DLD1 (cell line): ENCODE results near the gene MEGF6.

Experiments used
- in situ Hi-C: cut with HindIII; loops from 2 replicates; pipeline ENCODE4 v1.10.0; 2017; ENCODE audit warnings: low sequenced_read_pairs

Gene MEGF6, protein sequence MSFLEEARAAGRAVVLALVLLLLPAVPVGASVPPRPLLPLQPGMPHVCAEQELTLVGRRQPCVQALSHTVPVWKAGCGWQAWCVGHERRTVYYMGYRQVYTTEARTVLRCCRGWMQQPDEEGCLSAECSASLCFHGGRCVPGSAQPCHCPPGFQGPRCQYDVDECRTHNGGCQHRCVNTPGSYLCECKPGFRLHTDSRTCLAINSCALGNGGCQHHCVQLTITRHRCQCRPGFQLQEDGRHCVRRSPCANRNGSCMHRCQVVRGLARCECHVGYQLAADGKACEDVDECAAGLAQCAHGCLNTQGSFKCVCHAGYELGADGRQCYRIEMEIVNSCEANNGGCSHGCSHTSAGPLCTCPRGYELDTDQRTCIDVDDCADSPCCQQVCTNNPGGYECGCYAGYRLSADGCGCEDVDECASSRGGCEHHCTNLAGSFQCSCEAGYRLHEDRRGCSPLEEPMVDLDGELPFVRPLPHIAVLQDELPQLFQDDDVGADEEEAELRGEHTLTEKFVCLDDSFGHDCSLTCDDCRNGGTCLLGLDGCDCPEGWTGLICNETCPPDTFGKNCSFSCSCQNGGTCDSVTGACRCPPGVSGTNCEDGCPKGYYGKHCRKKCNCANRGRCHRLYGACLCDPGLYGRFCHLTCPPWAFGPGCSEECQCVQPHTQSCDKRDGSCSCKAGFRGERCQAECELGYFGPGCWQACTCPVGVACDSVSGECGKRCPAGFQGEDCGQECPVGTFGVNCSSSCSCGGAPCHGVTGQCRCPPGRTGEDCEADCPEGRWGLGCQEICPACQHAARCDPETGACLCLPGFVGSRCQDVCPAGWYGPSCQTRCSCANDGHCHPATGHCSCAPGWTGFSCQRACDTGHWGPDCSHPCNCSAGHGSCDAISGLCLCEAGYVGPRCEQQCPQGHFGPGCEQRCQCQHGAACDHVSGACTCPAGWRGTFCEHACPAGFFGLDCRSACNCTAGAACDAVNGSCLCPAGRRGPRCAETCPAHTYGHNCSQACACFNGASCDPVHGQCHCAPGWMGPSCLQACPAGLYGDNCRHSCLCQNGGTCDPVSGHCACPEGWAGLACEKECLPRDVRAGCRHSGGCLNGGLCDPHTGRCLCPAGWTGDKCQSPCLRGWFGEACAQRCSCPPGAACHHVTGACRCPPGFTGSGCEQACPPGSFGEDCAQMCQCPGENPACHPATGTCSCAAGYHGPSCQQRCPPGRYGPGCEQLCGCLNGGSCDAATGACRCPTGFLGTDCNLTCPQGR (N-terminal part only)

DNA sequence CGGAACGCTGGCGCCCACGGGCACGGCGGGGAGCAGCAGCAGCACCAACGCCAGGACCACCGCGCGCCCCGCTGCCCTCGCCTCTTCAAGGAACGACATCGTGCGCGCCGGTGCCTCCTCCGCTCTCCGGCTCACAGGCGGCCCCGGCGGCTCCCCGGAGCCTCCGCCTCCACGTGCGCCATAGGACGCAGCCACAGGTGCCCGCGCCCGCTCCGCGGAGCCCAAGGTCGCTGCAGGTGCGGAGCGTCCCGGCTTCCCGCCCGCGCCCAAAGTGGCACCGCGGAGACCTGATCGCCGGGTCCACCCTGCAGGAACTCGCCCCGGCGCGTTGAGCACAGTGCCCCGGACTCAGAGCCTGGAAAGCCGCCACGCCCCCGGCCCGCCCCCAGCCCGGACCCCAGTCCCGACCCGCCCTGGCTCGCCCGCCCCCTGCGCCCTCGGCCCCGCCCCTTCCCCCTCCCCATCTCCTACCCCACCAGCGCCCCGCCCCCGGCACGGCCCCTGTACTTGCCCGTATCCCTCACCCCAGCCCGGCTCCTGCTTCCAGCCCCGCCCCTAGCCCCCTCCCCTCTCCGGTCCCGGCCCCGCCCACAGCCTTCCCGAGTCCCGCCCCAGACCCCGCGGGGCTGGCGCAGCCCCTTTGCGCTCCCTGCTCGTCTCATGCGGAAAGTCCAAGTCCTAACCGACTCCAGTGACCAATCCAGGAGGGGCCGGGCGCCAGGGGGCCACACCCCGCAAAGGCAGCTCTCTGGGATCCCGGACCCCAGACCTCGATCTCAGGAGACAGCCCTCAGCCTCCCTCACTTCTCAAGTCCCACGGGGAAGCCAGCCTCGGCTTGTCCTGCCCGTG, at the start of gene MEGF6:
Gene MEGF6, minus strand, starts transcription at position 339 of the 850 bp plus-strand sequence. Its CDS starts 240 bp downstream, at position 99.
- in situ Hi-C loops, result no loop called here

DNA sequence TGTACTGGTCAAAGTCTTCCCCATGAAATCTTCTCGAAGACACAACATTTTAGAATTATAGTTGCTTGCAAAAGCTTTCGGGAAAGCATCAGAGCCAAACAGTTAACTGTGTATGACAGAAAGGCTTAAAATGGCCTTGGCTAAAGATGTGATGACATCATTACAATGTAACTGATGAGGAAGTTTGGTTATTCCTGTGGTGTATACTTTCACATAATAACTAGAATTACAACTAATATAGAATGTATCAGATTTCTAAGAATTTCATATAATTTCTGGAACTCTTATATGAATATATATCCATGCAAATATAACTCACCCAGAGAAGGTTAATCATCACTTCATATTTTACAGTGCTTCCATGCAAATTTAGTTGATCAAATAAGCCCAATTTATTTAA, 49.4 kb upstream of the MEGF6 start:
- in situ Hi-C loops, result no loop called here

DNA sequence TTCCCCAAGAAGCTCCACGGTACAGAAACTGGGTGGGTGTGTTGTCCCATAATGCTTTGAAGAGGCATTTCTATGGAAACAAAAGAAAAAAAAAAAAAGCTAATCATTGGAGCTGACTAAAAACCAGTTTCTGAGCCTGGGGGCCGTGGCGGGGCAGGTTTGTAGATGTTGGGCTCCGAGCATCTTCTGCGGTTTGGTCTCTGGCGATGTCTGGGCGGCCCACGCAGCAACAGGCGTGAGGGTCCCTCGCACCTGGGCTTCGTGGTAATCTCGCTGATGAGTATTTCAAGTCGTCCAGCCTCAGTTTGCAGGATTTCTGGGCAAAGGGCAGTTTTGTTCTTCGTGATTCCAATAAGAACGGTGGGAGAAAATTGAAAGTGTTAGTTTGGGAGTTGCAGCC, 47.8 kb upstream of the MEGF6 start:
- in situ Hi-C loops, result no loop called here

DNA sequence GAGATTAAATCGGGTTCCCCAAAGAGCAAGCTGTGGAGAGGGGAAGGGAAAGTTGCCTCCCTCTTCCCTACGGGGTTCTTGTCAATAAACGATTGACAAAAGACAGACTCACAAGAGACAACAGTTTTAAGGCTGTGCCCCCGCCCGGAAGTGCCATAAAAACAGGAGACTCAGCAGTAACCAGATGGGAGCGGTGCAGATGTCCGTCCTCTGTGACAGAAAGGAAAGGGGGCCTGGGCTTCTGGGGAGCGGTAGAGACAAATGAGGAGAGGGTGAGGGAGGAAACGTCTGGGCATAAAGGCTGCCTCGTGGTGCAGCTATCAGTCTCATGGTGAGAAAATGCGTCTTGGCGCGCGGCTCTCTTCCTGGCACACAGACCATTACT, 46.9 kb upstream of the MEGF6 start:
- in situ Hi-C loops, result no loop called here

DNA sequence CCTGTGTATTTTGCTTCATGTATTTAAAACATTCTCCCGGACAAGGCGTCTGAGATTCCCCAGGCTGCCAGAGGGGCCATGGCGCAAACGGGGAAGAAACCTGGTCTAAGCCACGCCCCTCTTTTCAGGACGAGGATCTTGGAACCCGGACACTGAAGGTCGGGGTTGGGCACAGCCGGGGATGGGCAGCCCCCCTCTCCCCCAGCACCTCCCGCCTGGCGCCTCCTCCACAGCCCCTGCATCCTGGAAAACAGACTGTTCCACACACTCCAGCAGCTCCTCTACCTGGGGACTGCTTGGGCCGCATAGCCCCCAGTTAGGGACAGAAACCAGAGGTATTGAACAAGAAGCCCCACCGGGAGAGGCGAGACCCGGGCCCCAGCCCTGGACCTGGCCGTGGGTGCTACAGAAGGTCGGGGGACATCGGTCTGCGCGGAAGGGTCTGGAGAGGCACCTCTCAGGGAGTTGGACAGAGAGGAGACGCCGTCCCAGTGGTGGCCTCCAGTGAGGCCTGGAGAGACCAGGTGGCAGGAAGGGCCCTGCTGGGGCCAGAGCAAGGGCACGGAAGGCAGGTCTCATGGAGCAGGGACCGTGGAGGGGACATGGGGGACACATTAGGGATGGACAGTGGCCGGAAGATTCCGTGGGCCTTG, 46.4 kb upstream of the MEGF6 start:
- in situ Hi-C loops, result no loop called here

DNA sequence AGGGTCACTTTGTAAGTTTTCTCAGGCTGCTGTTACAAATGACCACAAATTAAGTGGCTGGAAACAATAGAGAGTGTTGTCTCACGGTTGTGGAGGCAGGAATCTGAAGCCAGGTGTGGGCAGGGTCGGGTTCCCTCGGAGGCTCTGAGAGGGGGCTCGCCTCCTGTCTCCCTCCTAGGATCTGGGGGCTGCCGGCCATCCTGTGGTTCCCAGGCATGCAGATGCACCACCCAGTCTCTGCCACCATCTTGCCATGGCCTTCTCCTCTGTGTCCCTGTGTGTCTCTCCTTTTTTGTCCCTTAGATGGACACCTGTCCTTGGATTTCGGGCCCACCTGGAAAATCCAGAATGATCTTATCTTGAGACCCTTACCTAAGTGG, 45.8 kb upstream of the MEGF6 start:
- in situ Hi-C loops, result no loop called here

DNA sequence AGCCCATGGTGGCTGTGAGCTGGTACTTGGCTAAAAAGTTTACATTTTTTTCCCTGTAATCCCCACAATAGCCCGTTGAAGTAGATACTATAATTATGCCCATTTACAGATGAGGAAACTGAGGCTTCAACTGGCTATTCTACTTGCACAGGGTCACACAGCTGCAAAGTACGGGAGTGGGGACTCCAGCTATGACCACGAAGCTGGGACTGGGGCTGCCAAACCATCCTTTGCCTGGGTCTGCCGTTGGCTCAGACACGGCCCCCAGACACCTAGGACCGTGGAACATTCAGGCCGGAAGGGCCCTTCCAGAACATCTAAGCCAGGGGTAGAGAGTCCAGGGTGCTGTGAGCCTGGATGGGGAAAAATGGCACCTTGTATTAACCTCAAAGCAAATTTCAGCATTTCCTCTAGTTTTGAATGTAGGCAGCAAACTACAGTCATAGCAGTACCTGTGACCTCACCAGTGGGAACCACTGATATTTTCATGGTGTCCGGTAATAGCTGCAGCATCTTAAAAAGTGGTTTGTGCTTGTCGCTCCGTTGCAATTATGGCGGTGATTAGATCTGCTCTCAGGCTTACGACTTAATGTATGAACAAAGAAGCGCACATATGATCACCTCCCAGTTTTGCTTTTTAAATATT, 45.3 kb upstream of the MEGF6 start:
- in situ Hi-C loops, result no loop called here

DNA sequence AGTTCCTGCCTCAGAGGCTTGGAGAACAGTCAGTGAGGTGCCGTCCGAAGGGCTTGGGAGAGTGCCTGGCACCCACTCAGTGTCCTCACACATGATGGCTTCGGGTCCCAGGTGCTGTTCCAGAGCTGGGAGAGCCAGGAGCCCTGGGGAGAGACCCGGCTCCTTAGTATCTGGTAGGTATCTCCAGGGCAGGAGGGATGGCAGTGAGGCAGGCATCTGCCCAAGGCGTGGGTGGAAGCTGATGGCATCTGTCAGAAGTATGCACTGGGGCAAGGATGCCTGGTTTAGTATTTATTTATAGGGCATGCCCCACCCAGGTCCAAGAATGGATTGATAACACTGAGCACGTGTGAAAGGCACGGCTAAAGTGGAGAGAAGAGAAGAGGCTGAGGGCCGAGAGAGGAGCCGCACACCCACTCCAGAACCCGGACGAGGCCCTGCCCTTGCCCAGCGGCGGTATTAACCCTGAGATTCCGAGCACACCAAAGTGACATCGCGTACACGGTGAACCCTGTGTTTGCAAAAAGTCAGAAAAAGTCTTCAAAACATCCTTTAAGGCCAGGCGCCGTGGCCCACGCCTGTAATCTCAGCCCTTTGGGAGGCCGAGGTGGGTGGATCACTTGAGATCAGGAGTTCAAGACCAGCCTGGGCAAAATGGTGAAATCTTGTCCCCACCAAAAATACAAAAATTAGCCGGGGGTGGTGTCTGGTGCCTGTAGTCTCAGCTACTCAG, 43.4 kb upstream of the MEGF6 start:
- in situ Hi-C loops, result no loop called here

DNA sequence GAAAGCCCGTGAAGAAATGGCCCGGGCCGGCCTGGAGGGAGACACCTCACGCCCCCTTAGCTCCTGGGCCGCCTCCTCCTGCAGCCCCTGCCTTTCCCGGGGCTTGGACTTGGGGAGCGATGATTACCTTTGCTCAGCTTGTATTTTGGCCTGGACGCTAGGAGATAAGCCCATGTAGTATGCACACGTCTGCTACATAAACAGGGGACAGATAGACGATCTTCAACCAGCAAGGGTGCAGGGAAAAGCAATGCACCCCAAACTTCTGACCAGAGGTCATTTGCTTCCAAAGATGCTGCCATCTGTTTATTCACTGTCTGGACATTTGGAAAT, 41.9 kb upstream of the MEGF6 start:
- in situ Hi-C loops, result no loop called here

DNA sequence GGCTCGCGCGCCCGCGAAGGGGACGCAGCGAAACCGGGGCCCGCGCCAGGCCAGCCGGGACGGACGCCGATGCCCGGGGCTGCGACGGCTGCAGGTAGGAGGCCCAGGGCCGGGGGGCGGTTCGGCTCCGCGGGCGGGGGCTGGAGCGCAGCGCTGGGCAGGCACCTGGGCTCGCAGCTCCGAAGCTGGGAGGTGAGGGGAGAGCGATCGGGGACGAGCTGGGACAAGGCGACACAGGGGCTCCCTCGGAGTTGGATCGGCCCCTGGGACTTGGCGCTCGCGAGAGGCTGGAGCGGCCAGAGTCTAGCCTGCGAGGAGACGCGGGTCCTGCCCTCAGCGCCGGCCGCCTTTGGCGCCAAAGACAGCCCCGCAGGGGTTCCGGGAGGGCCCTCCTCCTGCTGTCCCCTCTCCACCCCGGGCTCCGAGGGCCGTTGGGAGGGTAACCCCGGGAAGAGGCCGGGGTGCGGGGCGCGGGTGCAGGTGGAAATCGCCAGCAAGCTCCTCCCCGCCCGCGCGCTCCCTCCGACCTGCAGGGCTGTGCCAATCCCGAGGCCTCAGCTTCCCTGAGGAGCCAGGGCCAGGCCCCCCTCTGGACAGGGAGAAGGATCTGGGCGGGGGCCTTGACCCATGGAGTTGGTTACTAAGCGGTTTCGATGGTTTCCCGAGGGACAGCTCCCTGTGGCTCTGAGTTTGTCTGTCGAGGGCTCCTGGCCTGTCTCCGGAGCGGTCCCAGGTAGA, 41.4 kb upstream of the MEGF6 start:
- in situ Hi-C loops, result no loop called here

DNA sequence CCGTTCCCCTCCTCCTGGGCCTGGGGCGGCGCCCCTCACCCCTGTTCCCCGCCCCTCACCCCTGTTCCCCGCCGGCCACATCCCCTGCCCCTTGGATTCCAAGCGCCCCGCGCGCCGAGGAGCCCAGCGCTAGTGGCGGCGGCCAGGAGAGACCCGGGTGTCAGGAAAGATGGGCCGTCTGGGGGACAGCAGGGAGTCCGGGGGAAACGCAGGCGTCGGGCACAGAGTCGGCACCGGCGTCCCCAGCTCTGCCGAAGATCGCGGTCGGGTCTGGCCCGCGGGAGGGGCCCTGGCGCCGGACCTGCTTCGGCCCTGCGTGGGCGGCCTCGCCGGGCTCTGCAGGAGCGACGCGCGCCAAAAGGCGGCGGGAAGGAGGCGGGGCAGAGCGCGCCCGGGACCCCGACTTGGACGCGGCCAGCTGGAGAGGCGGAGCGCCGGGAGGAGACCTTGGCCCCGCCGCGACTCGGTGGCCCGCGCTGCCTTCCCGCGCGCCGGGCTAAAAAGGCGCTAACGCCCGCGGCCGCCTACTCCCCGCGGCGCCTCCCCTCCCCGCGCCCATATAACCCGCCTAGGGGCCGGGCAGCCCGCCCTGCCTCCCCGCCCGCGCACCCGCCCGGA, 40.7 kb upstream of the MEGF6 start, which contains the start of gene TP73:
Gene TP73, plus strand, starts transcription at position 587 of the 618 bp plus-strand sequence. CDS start 29,850 bp downstream, outside the sequence.
- in situ Hi-C loops, result no loop called here

DNA sequence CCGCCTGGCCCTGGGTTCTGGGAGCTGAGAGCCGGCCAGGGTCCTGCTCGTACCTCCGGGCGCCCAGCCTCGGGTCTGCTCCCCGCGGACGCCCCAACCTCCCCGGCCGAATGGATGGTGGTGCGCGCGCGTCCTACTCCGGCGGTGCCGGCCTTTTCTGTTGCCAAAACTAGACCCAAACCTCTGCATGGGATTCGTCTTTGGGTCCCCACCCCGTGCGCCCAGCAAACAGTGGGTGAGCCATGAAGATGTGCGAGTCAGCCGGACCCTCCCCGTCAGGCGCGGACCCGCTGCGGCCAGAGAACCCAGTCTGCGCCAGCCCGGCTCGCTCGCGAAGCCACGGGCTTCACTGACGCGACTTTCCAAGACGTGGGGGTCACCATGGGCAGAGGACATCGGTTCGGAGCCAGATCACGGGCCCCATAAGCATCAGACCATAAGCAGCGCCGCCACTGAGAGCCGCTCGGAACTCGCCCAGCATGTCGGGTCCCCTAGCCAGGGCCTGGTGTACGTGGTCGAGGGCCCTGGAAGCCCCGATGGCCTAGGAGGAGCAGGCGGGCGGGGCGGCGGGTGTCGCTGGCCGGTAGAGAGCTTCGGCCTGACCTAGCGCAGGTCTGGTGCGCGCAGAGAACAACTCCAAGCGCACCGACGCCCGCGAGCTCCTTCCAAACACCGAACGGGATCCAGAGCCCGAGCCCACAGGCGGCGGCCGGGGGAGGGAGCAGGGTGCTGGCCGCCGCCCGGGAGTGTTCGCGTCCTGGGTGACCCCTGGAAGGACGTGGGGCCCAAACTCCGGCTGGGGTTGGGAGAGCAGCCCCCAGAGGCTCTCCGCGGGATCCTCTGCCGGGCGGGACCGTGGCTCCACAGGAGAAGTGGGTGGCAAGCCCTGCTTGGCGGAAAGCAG, 40.0 kb upstream of the MEGF6 start:
- in situ Hi-C loops, result no loop called here

DNA sequence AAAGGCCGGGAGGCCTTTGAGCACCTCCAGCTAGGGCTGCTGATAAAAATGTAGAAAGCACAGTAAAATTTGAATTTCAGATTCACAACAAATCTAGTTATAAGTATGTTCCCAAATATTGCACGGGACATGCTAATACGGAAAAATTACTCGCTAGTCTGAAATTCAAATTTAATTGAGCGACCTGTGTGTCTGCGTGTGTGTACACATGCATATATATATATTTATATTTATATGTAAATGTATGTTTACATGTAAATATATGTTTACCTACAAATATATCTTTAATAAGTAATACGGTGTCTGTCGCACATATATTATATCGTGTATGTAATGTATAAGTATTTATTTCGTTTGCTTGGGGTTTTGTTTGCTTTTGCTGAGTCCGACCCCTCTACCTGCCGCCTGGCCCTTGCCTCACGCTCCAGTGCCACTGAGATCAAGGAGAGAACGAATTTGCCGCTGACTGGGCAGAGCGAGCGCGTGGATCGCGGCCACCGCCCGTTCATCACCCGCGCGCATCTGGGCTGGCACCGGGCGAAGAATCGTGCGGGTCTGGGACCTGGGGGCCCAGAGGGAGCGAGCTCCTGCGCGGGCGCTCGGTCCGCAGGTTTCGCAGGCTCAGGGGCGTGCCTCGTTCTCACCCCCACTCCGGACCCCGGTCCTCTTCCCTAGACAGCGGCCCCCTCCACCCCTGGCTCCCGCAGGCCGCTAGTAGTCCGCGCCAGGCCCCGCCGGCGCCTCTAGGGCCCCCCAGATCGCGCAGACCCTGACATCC, 39.1 kb upstream of the MEGF6 start:
- in situ Hi-C loops, result no loop called here

DNA sequence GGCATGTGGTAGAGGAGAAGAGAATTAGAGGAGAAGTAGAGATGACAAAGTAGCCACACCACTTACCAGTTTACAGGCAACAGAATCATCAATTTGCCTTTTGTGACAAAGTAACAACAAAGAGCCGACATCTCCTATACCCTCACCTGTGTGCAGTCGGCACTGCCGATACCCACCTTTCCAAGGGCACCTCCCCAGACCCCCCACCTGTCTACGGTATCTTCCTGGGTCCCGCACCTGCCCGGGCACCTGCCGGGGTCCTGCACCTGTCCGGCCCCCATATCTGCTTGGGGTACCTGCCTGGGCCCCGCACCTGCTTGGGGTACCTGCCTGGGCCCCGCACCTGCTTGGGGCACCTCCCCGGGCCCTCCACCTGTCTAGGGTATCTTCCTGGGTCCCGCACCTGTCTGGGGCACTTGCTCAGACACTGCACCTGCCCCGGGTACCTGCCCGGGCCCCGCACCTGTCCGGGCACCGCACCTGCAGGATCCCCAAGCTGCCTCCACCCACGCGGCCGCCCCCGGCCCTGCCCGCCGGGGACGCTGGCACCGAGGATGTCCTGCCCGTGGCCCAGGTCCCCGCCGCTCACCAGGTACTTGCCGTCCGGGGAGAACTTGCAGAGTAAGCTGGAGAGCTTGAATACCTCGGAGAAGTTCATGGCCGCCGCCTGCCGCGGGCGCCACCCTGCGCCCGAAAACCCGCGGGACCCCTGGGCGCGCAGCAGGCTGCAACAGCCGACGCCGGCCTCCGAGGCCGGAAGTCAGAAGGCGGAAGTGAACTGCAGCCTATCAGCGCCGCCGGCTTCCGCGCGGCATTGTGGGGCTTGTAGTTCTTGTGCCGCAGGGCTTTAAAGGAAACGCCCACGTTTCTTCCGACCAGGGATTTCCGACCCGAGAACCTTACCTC, 38.3 kb upstream of the MEGF6 start, which contains the start of gene WRAP73:
Gene WRAP73, minus strand, starts transcription at position 762 of the 906 bp plus-strand sequence. Its CDS starts 104 bp downstream, at position 658.
- in situ Hi-C loops, result loop anchor here (25.0 kb wide), 1 partner anchor 113 kb away; the partner anchor contains the start of genes CCDC27 and SMIM1
